Lower lobe of right lung (tissue), 2 donors: ENCODE data around the gene BOD1. TPM values are rescaled to one million over a fixed set of nuclear protein-coding genes. Genes with fewer than 3 reads are reported as not detected.

Experiments
- ATAC-seq, 2 donors: fragments of 200-7000 bp; cut with Tn5 transposase; one replicate each; pipeline ENCODE4 v1.9.1; 2020 to 2022; ENCODE audit warnings: mild to moderate bottlenecking in 2 of 2, moderate library complexity in 2 of 2
- DNase-seq: peaks from one replicate; pipeline ENCODE4 v3.0.0-alpha.2; 2020
- H3K27ac ChIP-seq: fragments of 200-600 bp; one replicate; pipeline ENCODE4 v1.8.0; 2022
- H3K27me3 ChIP-seq: fragments of 200-600 bp; one replicate; pipeline ENCODE4 v1.8.0; 2022; ENCODE audit warnings: low read depth
- H3K36me3 ChIP-seq: fragments of 200-600 bp; one replicate; pipeline ENCODE4 v1.8.0; 2022; ENCODE audit warnings: mild to moderate bottlenecking
- H3K4me1 ChIP-seq: fragments of 200-600 bp; one replicate; pipeline ENCODE4 v1.8.0; 2022
- H3K4me3 ChIP-seq: fragments of 200-600 bp; one replicate; pipeline ENCODE4 v1.8.0; 2022; ENCODE audit warnings: mild to moderate bottlenecking
- H3K9me3 ChIP-seq: fragments of 200-600 bp; one replicate; pipeline ENCODE4 v1.8.0; 2022
- CTCF ChIP-seq: fragments of 200-600 bp; IDR thresholded peaks from one replicate; pipeline ENCODE4 v1.8.0; 2022; ENCODE audit warnings: antibody characterized with exemption, mild to moderate bottlenecking
- intact Hi-C: fragments of 100-400 bp; cut with DNase I; formaldehyde crosslinking; loops from one replicate; pipeline ENCODE4 v1.11.0; 2022
- total RNA-seq: library from RNA; stranded (reverse); fragmentation: NEBNext Ultra II Directional; extraction: Animal tissue kit (Norgen Biotek cat#: 25700); gene quantifications from one replicate; pipeline ENCODE4 v1.2.1, GENCODE V29; 2021
- donor health status: DM: no; HTN: yes; CAD: no; lungs with severe emphysema.

Gene BOD1
- total RNA-seq, 1 donor from 2014 or later: 35.0 TPM

DNA sequence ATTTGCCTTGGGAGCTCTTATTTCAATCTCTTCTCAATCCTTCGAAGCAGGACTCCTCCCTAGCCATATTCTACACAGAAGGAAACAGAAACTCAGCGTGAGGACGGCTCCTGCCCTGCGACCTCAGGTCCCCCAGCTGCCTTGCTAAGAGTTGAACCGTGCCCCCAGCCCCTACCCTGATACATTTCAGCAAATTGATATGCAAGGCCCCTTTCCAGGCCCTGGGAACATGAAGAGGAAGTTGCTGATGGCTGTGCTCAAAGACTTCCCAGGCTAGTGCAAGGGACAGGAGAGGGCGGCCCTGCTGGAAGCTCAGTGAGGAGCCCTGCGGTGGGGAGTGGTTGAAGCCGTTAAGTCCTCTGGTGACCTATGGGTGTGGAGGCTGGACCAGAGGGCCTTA is 41.5 kb downstream of the BOD1 start:
- DNase-seq (no peak), ATAC-seq (no peak)
- Histone ChIP-seq H3K9me3 (peaks cover 7% of the 10 kb centered on the region), H3K27me3 (peaks cover 8% of the 10 kb centered on the region), H3K4me3 (no peak overlapping the region), H3K4me1 (peaks cover 6% of the 10 kb centered on the region), H3K27ac (no peak overlapping the region), H3K36me3 (no peaks in the 10 kb centered on the region)
- intact Hi-C loops: no loop called here
- no peak for TF ChIP-seq CTCF

DNA sequence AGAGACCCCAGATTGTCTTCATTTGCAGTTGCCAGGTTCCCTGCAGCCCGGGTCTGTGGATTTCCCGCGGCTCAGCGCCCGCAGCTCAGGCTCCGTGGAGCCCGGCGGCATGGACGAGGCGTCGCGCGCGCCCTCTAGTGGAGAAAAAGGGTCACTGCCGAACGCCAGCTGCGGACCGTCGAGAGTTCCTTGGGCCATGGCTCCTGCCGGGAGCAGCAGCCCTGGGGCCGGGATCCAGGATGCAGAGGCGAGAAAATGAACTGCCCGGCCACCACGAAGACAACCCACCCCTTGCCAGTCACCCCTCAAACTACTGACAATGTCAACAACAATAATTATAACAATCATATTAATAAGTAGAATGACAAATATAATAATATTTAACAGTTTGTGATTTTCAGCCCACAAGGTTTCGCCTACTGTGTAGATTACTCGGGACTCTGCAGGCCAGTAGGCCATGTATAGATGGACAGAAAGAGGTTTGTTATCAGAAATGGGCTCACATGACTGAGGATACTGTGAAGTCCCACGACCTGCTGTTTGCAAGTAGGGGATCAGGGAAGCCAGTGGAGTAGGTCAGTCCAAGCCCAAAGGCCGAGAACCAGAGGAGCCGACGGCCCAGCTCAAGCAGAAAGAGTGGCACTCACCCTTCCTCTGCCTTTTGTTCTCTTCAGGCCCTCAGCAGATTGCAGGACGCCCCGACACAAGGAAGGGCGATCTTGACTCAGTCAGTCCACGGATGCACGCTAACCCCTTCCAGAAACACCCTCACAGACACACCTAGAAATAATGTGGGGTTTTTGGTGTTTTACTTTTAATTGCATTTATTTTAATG is 43.1 kb downstream of the BOD1 start:
- Histone ChIP-seq H3K27me3 (peaks cover 8% of the 10 kb centered on the region), H3K4me1 (peaks cover 6% of the 10 kb centered on the region), H3K36me3 (no peaks in the 10 kb centered on the region), H3K9me3 (peaks cover 5% of the 10 kb centered on the region), H3K4me3 (no peak overlapping the region), H3K27ac (no peak overlapping the region)
- intact Hi-C loops: no loop called here
- DNase-seq (peak; percentile 83), ATAC-seq (peak; percentile 90 to 93)
- peak; percentile 99 for TF ChIP-seq CTCF

GRCh38 chr5:173572431-173573125 is 43.9 kb downstream of the BOD1 start:
- ATAC-seq (peak in 1 of 2 donors; percentile 9), DNase-seq (no peak)
- no peaks in the 10 kb centered on the region for H3K36me3 ChIP-seq
- H3K4me1 ChIP-seq: peaks cover 6% of the 10 kb centered on the region
- intact Hi-C loops: no loop called here
- peaks cover 11% of the 10 kb centered on the region for H3K9me3 ChIP-seq
- H3K4me3 ChIP-seq: no peak overlapping the region
- no peak for TF ChIP-seq CTCF
- H3K27ac ChIP-seq: no peak overlapping the region
- peaks cover 8% of the 10 kb centered on the region for H3K27me3 ChIP-seq

GRCh38 chr5:173570321-173571090 is 45.9 kb downstream of the BOD1 start:
- peaks cover 6% of the 10 kb centered on the region for H3K4me1 ChIP-seq
- ATAC-seq: no peak

More at GRCh38 chr5:173570321-173571090, 45.9 kb downstream of the BOD1 start:
- Histone ChIP-seq H3K27me3 (peaks cover 8% of the 10 kb centered on the region), H3K27ac (no peak overlapping the region), H3K9me3 (peaks cover 11% of the 10 kb centered on the region), H3K36me3 (no peaks in the 10 kb centered on the region), H3K4me3 (no peak overlapping the region)
- no peak for DNase-seq
- no peak for TF ChIP-seq CTCF
- intact Hi-C loops: no loop called here
